ENCODE data around the gene DAZAP1.

- TF ChIP-seq CTCF (IDR thresholded peaks at IDR 0.05) = no peak
- no peak for TF ChIP-seq POLR2A (IDR thresholded peaks at IDR 0.05)
Observed at GRCh38 chr19:1376415-1376805, 31.0 kb upstream of the DAZAP1 start.
